Hepatocyte (in vitro differentiated cells): Measurements from ENCODE around the gene ABHD13.

Experiments
- EZH2 ChIP-seq: fragments of 200-600 bp; sonication (generic); IDR thresholded peaks from 2 replicates; pipeline ENCODE4 v1.6.1; 2016; ENCODE audit warnings: antibody characterized with exemption, mild to moderate bottlenecking, borderline replicate concordance
- TF ChIP-seq, protein P1 (sequence below): fragments of 200-600 bp; sonication (generic); IDR thresholded peaks from 2 replicates; pipeline ENCODE4 v1.5.1; 2016; ENCODE audit warnings: antibody characterized with exemption, mild to moderate bottlenecking; ENCODE audit not compliant: poor library complexity

DNA sequence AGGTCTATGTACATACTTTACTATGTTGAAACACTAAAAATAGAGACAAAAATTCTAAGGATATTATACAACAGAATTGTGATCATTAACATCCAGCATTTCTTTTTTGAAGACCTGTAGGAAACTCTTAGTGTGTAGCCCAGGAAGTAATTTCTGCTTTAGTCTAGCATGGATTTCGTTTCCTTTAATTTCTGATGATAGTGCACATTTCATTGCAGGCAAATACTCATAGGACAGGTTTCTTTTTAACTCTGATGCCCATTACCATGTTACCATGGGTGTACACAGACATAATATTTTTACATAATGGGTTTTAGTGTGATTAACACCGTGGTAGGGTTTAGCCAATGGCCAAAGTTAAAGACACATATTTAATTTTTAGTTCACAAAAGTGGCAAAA, 29.9 kb upstream of the ABHD13 start:
- TF ChIP-seq, protein P1, sequence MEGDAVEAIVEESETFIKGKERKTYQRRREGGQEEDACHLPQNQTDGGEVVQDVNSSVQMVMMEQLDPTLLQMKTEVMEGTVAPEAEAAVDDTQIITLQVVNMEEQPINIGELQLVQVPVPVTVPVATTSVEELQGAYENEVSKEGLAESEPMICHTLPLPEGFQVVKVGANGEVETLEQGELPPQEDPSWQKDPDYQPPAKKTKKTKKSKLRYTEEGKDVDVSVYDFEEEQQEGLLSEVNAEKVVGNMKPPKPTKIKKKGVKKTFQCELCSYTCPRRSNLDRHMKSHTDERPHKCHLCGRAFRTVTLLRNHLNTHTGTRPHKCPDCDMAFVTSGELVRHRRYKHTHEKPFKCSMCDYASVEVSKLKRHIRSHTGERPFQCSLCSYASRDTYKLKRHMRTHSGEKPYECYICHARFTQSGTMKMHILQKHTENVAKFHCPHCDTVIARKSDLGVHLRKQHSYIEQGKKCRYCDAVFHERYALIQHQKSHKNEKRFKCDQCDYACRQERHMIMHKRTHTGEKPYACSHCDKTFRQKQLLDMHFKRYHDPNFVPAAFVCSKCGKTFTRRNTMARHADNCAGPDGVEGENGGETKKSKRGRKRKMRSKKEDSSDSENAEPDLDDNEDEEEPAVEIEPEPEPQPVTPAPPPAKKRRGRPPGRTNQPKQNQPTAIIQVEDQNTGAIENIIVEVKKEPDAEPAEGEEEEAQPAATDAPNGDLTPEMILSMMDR, result no peak
- TF ChIP-seq EZH2, result no peak
